HepG2 (cell line): Measurements from ENCODE around the gene LEMD2. TPM values are rescaled to one million over a fixed set of nuclear protein-coding genes. Genes with fewer than 3 reads are reported as not detected.
A peak's percentile ranks its signal among the peaks of the same experiment; 100 is the strongest.

Source experiments
- AHDC1 ChIP-seq: sonication (generic); formaldehyde crosslinking; IDR thresholded peaks from 2 replicates; pipeline ENCODE4 v1.5.1; 2020; ENCODE audit warnings: mild to moderate bottlenecking, missing genetic modification reagents, borderline replicate concordance
- FUBP1 ChIP-seq: sonication (generic); formaldehyde crosslinking; IDR thresholded peaks from 2 replicates; pipeline ENCODE4 v1.5.1; 2020; ENCODE audit warnings: missing genetic modification reagents, mild to moderate bottlenecking, borderline replicate concordance
- ISX ChIP-seq: sonication (generic); formaldehyde crosslinking; conservative IDR thresholded peaks from 2 replicates; pipeline ENCODE4 v1.5.0; 2020; ENCODE audit warnings: missing genetic modification reagents
- KLF11 ChIP-seq: IDR thresholded peaks from 2 replicates; pipeline ENCODE4 v1.6.1; 2016; ENCODE audit warnings: missing compliant biosample characterization
- KLF6 ChIP-seq: IDR thresholded peaks from 2 replicates; pipeline ENCODE4 v1.8.0; 2016; ENCODE audit warnings: missing biosample characterization, missing genetic modification reagents
- STAG1 ChIP-seq: sonication (generic); formaldehyde crosslinking; IDR thresholded peaks from 2 replicates; pipeline ENCODE4 v1.4.0; 2020; ENCODE audit warnings: missing genetic modification reagents
- THAP7 ChIP-seq: sonication (generic); formaldehyde crosslinking; IDR thresholded peaks from 2 replicates; pipeline ENCODE4 v1.8.1; 2023; ENCODE audit warnings: mild to moderate bottlenecking, missing genetic modification reagents
- ZBTB49 ChIP-seq: sonication (generic); formaldehyde crosslinking; IDR thresholded peaks from 2 replicates; pipeline ENCODE4 v1.4.0; 2020; ENCODE audit warnings: missing genetic modification reagents, borderline replicate concordance
- ZIK1 ChIP-seq: sonication (generic); formaldehyde crosslinking; IDR thresholded peaks from 2 replicates; pipeline ENCODE4 v1.5.0; 2020; ENCODE audit warnings: mild to moderate bottlenecking, low read depth, missing genetic modification reagents, borderline replicate concordance
- ZNF274 ChIP-seq: sonication (generic); formaldehyde crosslinking; IDR thresholded peaks from 2 replicates; pipeline ENCODE4 v1.5.1; 2020; ENCODE audit warnings: mild to moderate bottlenecking, missing genetic modification reagents
- ZNF3 ChIP-seq: IDR thresholded peaks from 2 replicates; pipeline ENCODE4 v1.7.0; 2017; ENCODE audit warnings: inconsistent platforms
- ZNF501 ChIP-seq: sonication (generic); formaldehyde crosslinking; IDR thresholded peaks from 2 replicates; pipeline ENCODE4 v1.5.1; 2020; ENCODE audit warnings: mild to moderate bottlenecking, moderate library complexity, missing genetic modification reagents
- ZNF530 ChIP-seq: sonication (generic); formaldehyde crosslinking; IDR thresholded peaks from 2 replicates; pipeline ENCODE4 v1.5.0; 2020; ENCODE audit warnings: low read depth, mild to moderate bottlenecking, missing genetic modification reagents
- ZNF557 ChIP-seq: sonication (generic); formaldehyde crosslinking; IDR thresholded peaks from 2 replicates; pipeline ENCODE4 v1.4.0; 2020; ENCODE audit warnings: missing genetic modification reagents
- ZNF563 ChIP-seq: sonication (generic); formaldehyde crosslinking; IDR thresholded peaks from 2 replicates; pipeline ENCODE4 v1.8.0; 2022; ENCODE audit warnings: mild to moderate bottlenecking, moderate library complexity, missing genetic modification reagents
- ZNF788 ChIP-seq: sonication (generic); formaldehyde crosslinking; IDR thresholded peaks from 2 replicates; pipeline ENCODE4 v1.5.0; 2020; ENCODE audit warnings: mild to moderate bottlenecking, missing genetic modification reagents, borderline replicate concordance
- polyA plus RNA-seq, 8 experiments: library from polyadenylated mRNA; depleted of rRNA in 3 of 8; stranded (reverse) in 7 of 8; unstranded in 1 of 8; fragments of >200 nt; fragmentation: Illumina TruSeq in 4 of 8; extraction: Trizol in 4 of 8; gene quantifications; 2 replicates each; pipeline versions ENCODE4 v1.2.1 to v1.2.3, GENCODE V29; 2011 to 2016; ENCODE audit warnings: low read depth in 4 of 8, missing spikeins in 1 of 8, mixed read lengths in 1 of 8; ENCODE audit not compliant: insufficient read depth in 1 of 8
- total RNA-seq, 5 experiments: library from RNA; depleted of rRNA; stranded (reverse); fragments of >200 nt; fragmentation: Illumina TruSeq; extraction: Trizol; gene quantifications; 2 replicates each; pipeline ENCODE4 v1.2.3, GENCODE V29; 2016; ENCODE audit warnings: low read depth in 1 of 5
- TF ChIP-seq, protein P1 (sequence below): IDR thresholded peaks from 2 replicates; pipeline ENCODE4 v1.6.1; 2018; ENCODE audit warnings: missing genetic modification reagents

Gene LEMD2
- total and polyA plus RNA-seq, 2 of the 13 experiments (the other 11 are each of a cell fraction or from before 2014, with no cell fraction given) = 45.2 to 62.9 TPM

DNA sequence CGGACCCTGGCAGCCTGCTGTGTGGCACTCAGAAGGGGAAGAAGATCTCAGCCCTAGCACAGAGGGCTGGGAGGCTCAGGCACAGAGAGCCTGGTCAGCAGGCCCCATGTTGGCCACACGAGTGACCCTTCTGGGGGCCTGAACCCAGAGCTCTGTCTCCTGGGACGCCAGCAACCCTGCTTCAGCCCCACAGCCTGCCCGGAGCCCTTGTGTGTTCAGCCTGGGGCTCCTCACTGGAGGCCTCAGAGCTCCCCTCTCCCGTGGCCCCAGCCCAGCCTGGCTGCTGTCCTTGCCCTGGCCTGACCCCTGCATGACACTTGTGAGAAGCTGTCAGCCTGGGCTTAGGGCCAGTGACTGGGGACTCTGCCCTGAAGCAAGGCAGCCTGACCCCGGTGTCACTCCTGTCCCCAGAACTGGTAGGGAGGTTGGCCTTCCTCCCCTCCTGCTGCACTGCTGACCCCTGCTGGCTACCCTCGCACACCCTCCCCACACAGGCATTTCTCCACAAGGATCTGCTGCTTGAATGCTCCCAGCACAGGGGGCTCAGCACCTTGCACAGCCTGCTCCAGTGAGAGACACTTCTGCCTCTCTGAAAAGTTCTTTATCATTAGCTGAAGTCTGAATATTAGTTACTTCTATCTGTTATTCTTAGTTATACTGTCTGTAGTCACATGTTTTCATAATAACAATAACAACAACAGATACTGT is 26.9 kb downstream of the LEMD2 start (continued):
- TF ChIP-seq FUBP1 = no peak
- no peak for TF ChIP-seq AHDC1 (CRISPR knock-in tag)
- TF ChIP-seq ISX = no peak
- TF ChIP-seq ZIK1 (CRISPR knock-in tag) = peak; percentile 79; the same call in 1 of the 2 replicates
- TF ChIP-seq ZNF557 (CRISPR knock-in tag) = no peak
- TF ChIP-seq ZNF563 (CRISPR knock-in tag) = no peak
- peak; percentile 70; the same call in 1 of the 2 replicates for TF ChIP-seq KLF6 (CRISPR knock-in tag)
- peak; percentile 99 for TF ChIP-seq STAG1
- TF ChIP-seq ZNF3 = peak; percentile 74
- TF ChIP-seq ZBTB49 (CRISPR knock-in tag) = no peak
- TF ChIP-seq KLF11 (CRISPR knock-in tag) = no peak
- TF ChIP-seq ZNF530 (CRISPR knock-in tag) = no peak
- TF ChIP-seq, protein P1, sequence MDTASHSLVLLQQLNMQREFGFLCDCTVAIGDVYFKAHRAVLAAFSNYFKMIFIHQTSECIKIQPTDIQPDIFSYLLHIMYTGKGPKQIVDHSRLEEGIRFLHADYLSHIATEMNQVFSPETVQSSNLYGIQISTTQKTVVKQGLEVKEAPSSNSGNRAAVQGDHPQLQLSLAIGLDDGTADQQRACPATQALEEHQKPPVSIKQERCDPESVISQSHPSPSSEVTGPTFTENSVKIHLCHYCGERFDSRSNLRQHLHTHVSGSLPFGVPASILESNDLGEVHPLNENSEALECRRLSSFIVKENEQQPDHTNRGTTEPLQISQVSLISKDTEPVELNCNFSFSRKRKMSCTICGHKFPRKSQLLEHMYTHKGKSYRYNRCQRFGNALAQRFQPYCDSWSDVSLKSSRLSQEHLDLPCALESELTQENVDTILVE = no peak
- TF ChIP-seq ZNF501 (CRISPR knock-in tag) = peak; percentile 82; the same call in 1 of the 2 replicates
- TF ChIP-seq ZNF788 (CRISPR knock-in tag) = peak; percentile 97; the same call in 1 of the 2 replicates
- TF ChIP-seq THAP7 (CRISPR knock-in tag) = 0 out of 2 replicates have a peak, but pooled peaks have one; percentile 85
- TF ChIP-seq ZNF274 (CRISPR knock-in tag) = peak; percentile 77; the same call in 1 of the 2 replicates
